ENCODE data around the gene CHRND. TPM values are rescaled to one million over a fixed set of nuclear protein-coding genes. Genes with fewer than 3 reads are reported as not detected.

CHRND gene
- polyA plus RNA-seq, 1 donor (not counting 4 experiments of a cell fraction or from before 2014, with no cell fraction given), result not detected

GRCh38 chr2:232528746-232529460 is 2.9 kb downstream of the CHRND start:
- H3K27me3 ChIP-seq (ENCODE audit: control insufficient read depth, extremely low read depth, insufficient read depth, low read length), result peaks cover 12% of the 10 kb centered on the region
- dilution Hi-C loops (cut with MboI; ENCODE audit: extremely low pct_ligation_motif_present, low sequenced_read_pairs), result no loop called here
- H3K79me2 ChIP-seq (ENCODE audit: control insufficient read depth, insufficient read depth, low read length), result no peaks in the 10 kb centered on the region
- FAIRE-seq, result no peak
- no peaks in the 10 kb centered on the region for H3K9me1 ChIP-seq (ENCODE audit: control insufficient read depth, extremely low read depth, insufficient read depth, low read length)
- no peaks in the 10 kb centered on the region for H3K36me3 ChIP-seq (ENCODE audit: control insufficient read depth in 2 of 2, extremely low read depth in 1 of 2, insufficient read depth in 2 of 2, low read length in 2 of 2)
- H3K4me1 ChIP-seq (ENCODE audit: control insufficient read depth, extremely low read depth, insufficient read depth, low read length), result no peaks in the 10 kb centered on the region
- no peak overlapping the region for H3K27ac ChIP-seq (ENCODE audit: control insufficient read depth, insufficient read depth, low read length)
- H3K4me2 ChIP-seq (ENCODE audit: control insufficient read depth, extremely low read depth, insufficient read depth, low read depth, low read length), result no peak overlapping the region
- H3K4me3 ChIP-seq (ENCODE audit: control insufficient read depth in 2 of 3, extremely low read depth in 1 of 3, insufficient read depth in 2 of 3, low read depth in 1 of 3, low read length in 3 of 3), result no peak overlapping the region
- H4K20me1 ChIP-seq (ENCODE audit: control insufficient read depth, extremely low read depth, insufficient read depth, low read length), result no peaks in the 10 kb centered on the region
- TF ChIP-seq CTCF (optimal IDR thresholded peaks at IDR 0.05 in 1 of 3, IDR thresholded peaks at IDR 0.05 in 1 of 3, conservative IDR thresholded peaks at IDR 0.05 in 1 of 3; ENCODE audit: extremely low read depth in 1 of 3, insufficient read depth in 2 of 3, low read length in 3 of 3) (no peak), EZH2 (IDR thresholded peaks at IDR 0.05; ENCODE audit: low read length) (no peak)
- DNase-seq (ENCODE audit: low read depth, low spot score), result no peak
- no peak overlapping the region for H2AFZ ChIP-seq (ENCODE audit: control insufficient read depth, low read length)
- no peaks in the 10 kb centered on the region for H3K9me3 ChIP-seq (ENCODE audit: control insufficient read depth, low read depth, low read length)
- no peak overlapping the region for H3K9ac ChIP-seq (ENCODE audit: control insufficient read depth, extremely low read depth, insufficient read depth, low read length)

- no peaks in the 10 kb centered on the region for H3K4me1 ChIP-seq (ENCODE audit: control insufficient read depth, extremely low read depth, insufficient read depth, low read length)
- dilution Hi-C loops (cut with MboI; ENCODE audit: extremely low pct_ligation_motif_present, low sequenced_read_pairs), result no loop called here
- no peak for DNase-seq (ENCODE audit: low read depth, low spot score)
- H3K36me3 ChIP-seq (ENCODE audit: control insufficient read depth in 2 of 2, extremely low read depth in 1 of 2, insufficient read depth in 2 of 2, low read length in 2 of 2), result no peaks in the 10 kb centered on the region
- H3K79me2 ChIP-seq (ENCODE audit: control insufficient read depth, insufficient read depth, low read length), result no peaks in the 10 kb centered on the region
- no peak overlapping the region for H3K27ac ChIP-seq (ENCODE audit: control insufficient read depth, insufficient read depth, low read length)
- no peak overlapping the region for H2AFZ ChIP-seq (ENCODE audit: control insufficient read depth, low read length)
- H3K4me2 ChIP-seq (ENCODE audit: control insufficient read depth, extremely low read depth, insufficient read depth, low read depth, low read length), result no peak overlapping the region
- H3K9me1 ChIP-seq (ENCODE audit: control insufficient read depth, extremely low read depth, insufficient read depth, low read length), result no peaks in the 10 kb centered on the region
- peaks cover 2% of the 10 kb centered on the region for H3K27me3 ChIP-seq (ENCODE audit: control insufficient read depth, extremely low read depth, insufficient read depth, low read length)
- TF ChIP-seq EZH2 (IDR thresholded peaks at IDR 0.05; ENCODE audit: low read length) (no peak), CTCF (optimal IDR thresholded peaks at IDR 0.05 in 1 of 3, IDR thresholded peaks at IDR 0.05 in 1 of 3, conservative IDR thresholded peaks at IDR 0.05 in 1 of 3; ENCODE audit: extremely low read depth in 1 of 3, insufficient read depth in 2 of 3, low read length in 3 of 3) (no peak)
- no peak overlapping the region for H3K4me3 ChIP-seq (ENCODE audit: control insufficient read depth in 2 of 3, extremely low read depth in 1 of 3, insufficient read depth in 2 of 3, low read depth in 1 of 3, low read length in 3 of 3)
- no peak for FAIRE-seq
- H3K9me3 ChIP-seq (ENCODE audit: control insufficient read depth, low read depth, low read length), result no peaks in the 10 kb centered on the region
- no peak overlapping the region for H3K9ac ChIP-seq (ENCODE audit: control insufficient read depth, extremely low read depth, insufficient read depth, low read length)
- H4K20me1 ChIP-seq (ENCODE audit: control insufficient read depth, extremely low read depth, insufficient read depth, low read length), result no peaks in the 10 kb centered on the region
These were observed 4.0 kb downstream of the CHRND start for GRCh38 chr2:232529806-232530547.

Measured in keratinocyte (primary cell).